SK-N-SH (cell line): Measurements from ENCODE around the gene GALNT1. TPM values are rescaled to one million over a fixed set of nuclear protein-coding genes. Genes with fewer than 3 reads are reported as not detected.

Experiments
- CTCF ChIA-PET: fragments of 300-600, 350-600 bp; formaldehyde crosslinking; extraction: SDS; loops from one replicate; lab custom pipeline; 2021; lab: Yijun Ruan, JAX
- POLR2A ChIA-PET: fragments of 350-600 bp; sonication (Branson Sonifier 250); formaldehyde crosslinking; extraction: SDS; loops from one replicate; lab custom pipeline; 2020; ENCODE audit warnings: antibody characterized with exemption, inconsistent platforms; lab: Yijun Ruan, JAX
- DNase-seq: peaks from one replicate; pipeline ENCODE4 v3.0.0; 2012
- H2AFZ ChIP-seq: fragments of 200-600 bp; sonication (generic); 2 replicates; pipeline ENCODE4 v1.8.1; 2016; ENCODE audit warnings: antibody characterized with exemption, mild to moderate bottlenecking, low read depth
- H3F3A ChIP-seq: fragments of 200-600 bp; sonication (generic); replicated peaks from 2 replicates; pipeline ENCODE3; 2016; ENCODE audit warnings: antibody characterized with exemption, mild to moderate bottlenecking; ENCODE audit not compliant: insufficient read depth
- H3K27ac ChIP-seq, 2 experiments: fragments of 200-500 bp in 1 of 2; fragments of 200-600 bp in 1 of 2; sonication (Bioruptor generic) in 1 of 2; sonication (generic), shearing (Covaris generic) in 1 of 2; 2 replicates each; pipeline versions ENCODE4 v1.5.1 to v1.6.1; 2014 to 2016; ENCODE audit warnings: low read depth in 2 of 2, inconsistent platforms in 1 of 2, low read length in 1 of 2, mild to moderate bottlenecking in 1 of 2, mixed read lengths in 1 of 2
- H3K27me3 ChIP-seq: fragments of 200-600 bp; sonication (generic), shearing (Covaris generic); 2 replicates; pipeline ENCODE4 v1.6.1; 2016; ENCODE audit warnings: mixed run types; ENCODE audit not compliant: insufficient read depth
- H3K36me3 ChIP-seq, 2 experiments: fragments of 200-500 bp in 1 of 2; fragments of 200-600 bp in 1 of 2; sonication (Bioruptor generic) in 1 of 2; sonication (generic) in 1 of 2; replicated peaks in 1 of 2; 2 replicates each; pipeline versions ENCODE3 to v1.5.1; 2014 to 2016; ENCODE audit warnings: low read length in 1 of 2, mild to moderate bottlenecking in 1 of 2; ENCODE audit not compliant: insufficient read depth in 2 of 2, control insufficient read depth in 1 of 2
- H3K4me1 ChIP-seq, 2 experiments: fragments of 200-500 bp in 1 of 2; fragments of 200-600 bp in 1 of 2; sonication (Bioruptor generic) in 1 of 2; sonication (generic), shearing (Covaris generic) in 1 of 2; 2 replicates each; pipeline versions ENCODE4 v1.5.1 to v1.6.1; 2014 to 2016; ENCODE audit warnings: low read depth in 1 of 2, low read length in 1 of 2, mixed run types in 1 of 2; ENCODE audit not compliant: insufficient read depth in 2 of 2, control insufficient read depth in 1 of 2
- H3K4me2 ChIP-seq: fragments of 200-600 bp; sonication (generic), shearing (Covaris generic); 2 replicates; pipeline ENCODE4 v1.6.1; 2017; ENCODE audit warnings: mixed run types
- H3K4me3 ChIP-seq, 2 experiments: fragments of 200-500 bp in 1 of 2; fragments of 200-600 bp in 1 of 2; sonication (Bioruptor generic) in 1 of 2; sonication (generic), shearing (Covaris generic) in 1 of 2; 2 replicates each; pipeline versions ENCODE4 v1.5.1 to v1.8.1; 2014 to 2016; ENCODE audit warnings: low read depth in 2 of 2, inconsistent platforms in 1 of 2, low read length in 1 of 2, mild to moderate bottlenecking in 1 of 2, mixed read lengths in 1 of 2, moderate library complexity in 1 of 2
- H3K79me2 ChIP-seq: fragments of 200-600 bp; sonication (generic); 2 replicates; pipeline ENCODE4 v1.8.1; 2017; ENCODE audit warnings: mild to moderate bottlenecking; ENCODE audit not compliant: insufficient read depth
- H3K9ac ChIP-seq: fragments of 200-600 bp; sonication (generic); 2 replicates; pipeline ENCODE4 v1.6.1; 2017; ENCODE audit warnings: mixed run types
- H3K9me2 ChIP-seq: fragments of 200-600 bp; sonication (generic); 2 replicates; pipeline ENCODE4 v1.6.1; 2017; ENCODE audit warnings: mixed run types
- H3K9me3 ChIP-seq: fragments of 200-600 bp; sonication (generic); 2 replicates; pipeline ENCODE4 v1.6.1; 2017; ENCODE audit warnings: mixed run types, mild to moderate bottlenecking, moderate library complexity
- H4K20me1 ChIP-seq: fragments of 200-600 bp; sonication (generic); 2 replicates; pipeline ENCODE4 v1.6.1; 2017; ENCODE audit warnings: mild to moderate bottlenecking, mixed run types; ENCODE audit not compliant: insufficient read depth
- CHD2 ChIP-seq: fragments of 150-350 bp; IDR thresholded peaks from 2 replicates; pipeline ENCODE4 v1.6.1; 2018; ENCODE audit warnings: low read length; ENCODE audit not compliant: partially characterized antibody
- CTCF ChIP-seq: fragments of 200-600 bp; sonication (generic); IDR thresholded peaks from 2 replicates; pipeline ENCODE4 v1.6.1; 2017; ENCODE audit warnings: antibody characterized with exemption, mild to moderate bottlenecking, moderate library complexity
- ELF1 ChIP-seq: IDR thresholded peaks from 2 replicates; pipeline ENCODE4 v1.4.0; 2012
- EZH2phosphoT487 ChIP-seq: fragments of 200-600 bp; sonication (generic); IDR thresholded peaks from 2 replicates; pipeline ENCODE4 v1.6.1; 2017; ENCODE audit warnings: low read depth, mixed run types, mild to moderate bottlenecking, antibody characterized with exemption, moderate library complexity, borderline replicate concordance
- FOXM1 ChIP-seq: IDR thresholded peaks from 2 replicates; pipeline ENCODE4 v1.4.0; 2012; ENCODE audit warnings: low read depth, mild to moderate bottlenecking
- GABPA ChIP-seq: IDR thresholded peaks from 2 replicates; pipeline ENCODE4 v1.4.0; 2012; ENCODE audit warnings: low read depth, mild to moderate bottlenecking
- GATA2 ChIP-seq: sonication (generic); formaldehyde crosslinking; IDR thresholded peaks from 2 replicates; pipeline ENCODE4 v1.5.0; 2020; ENCODE audit warnings: mild to moderate bottlenecking, missing genetic modification reagents
- NFIC ChIP-seq: IDR thresholded peaks from 2 replicates; pipeline ENCODE4 v1.4.0; 2012; ENCODE audit warnings: borderline replicate concordance
- NRF1 ChIP-seq: IDR thresholded peaks from 2 replicates; pipeline ENCODE4 v1.6.1; 2012; ENCODE audit warnings: low read depth, mild to moderate bottlenecking, low read length
- RCOR1 ChIP-seq: fragments of 150-350 bp; IDR thresholded peaks from 2 replicates; pipeline ENCODE4 v1.6.1; 2017; ENCODE audit warnings: antibody characterized with exemption, low read length
- REST ChIP-seq: IDR thresholded peaks from 2 replicates; pipeline ENCODE4 v1.6.1; 2012; ENCODE audit warnings: mild to moderate bottlenecking, low read depth, low read length, moderate library complexity
- SMC3 ChIP-seq: IDR thresholded peaks from 2 replicates; pipeline ENCODE4 v1.6.1; 2012; ENCODE audit warnings: low read depth, low read length, improper control_type of control experiment
- TCF12 ChIP-seq: IDR thresholded peaks from 2 replicates; pipeline ENCODE4 v1.4.0; 2012
- WGBS: methylation state at CpG from one replicate; pipeline ENCODE4 v1.1.6; 2017; ENCODE audit warnings: low lambda C conversion rate; 5-methylcytosine and 5-hydroxymethylcytosine counted together
- polyA plus RNA-seq, 3 experiments: library from polyadenylated mRNA; depleted of rRNA; stranded (reverse); fragments of >200 nt; gene quantifications; 2 replicates each; pipeline ENCODE4 v1.2.3, GENCODE V29; 2012
- TF ChIP-seq, protein P1 (sequence below): fragments of 150-350 bp; IDR thresholded peaks from 2 replicates; pipeline ENCODE4 v1.6.1; 2017; ENCODE audit warnings: antibody characterized with exemption, low read length, low read depth, borderline replicate concordance
- TF ChIP-seq, protein P2 (sequence below): IDR thresholded peaks from 2 replicates; pipeline ENCODE4 v1.4.0; 2012; ENCODE audit warnings: low read depth, borderline replicate concordance
- TF ChIP-seq, protein P3 (sequence below): fragments of 150-350 bp; IDR thresholded peaks from 2 replicates; pipeline ENCODE4 v1.6.1; 2016; ENCODE audit warnings: mild to moderate bottlenecking, low read depth, low read length
- TF ChIP-seq, protein P4 (sequence below): IDR thresholded peaks from 2 replicates; pipeline ENCODE4 v1.4.0; 2012; ENCODE audit warnings: low read depth

GALNT1 gene
- polyA plus RNA-seq, 1 of the 3 experiments (the other 2 are of a cell fraction) = 15.7 TPM

DNA sequence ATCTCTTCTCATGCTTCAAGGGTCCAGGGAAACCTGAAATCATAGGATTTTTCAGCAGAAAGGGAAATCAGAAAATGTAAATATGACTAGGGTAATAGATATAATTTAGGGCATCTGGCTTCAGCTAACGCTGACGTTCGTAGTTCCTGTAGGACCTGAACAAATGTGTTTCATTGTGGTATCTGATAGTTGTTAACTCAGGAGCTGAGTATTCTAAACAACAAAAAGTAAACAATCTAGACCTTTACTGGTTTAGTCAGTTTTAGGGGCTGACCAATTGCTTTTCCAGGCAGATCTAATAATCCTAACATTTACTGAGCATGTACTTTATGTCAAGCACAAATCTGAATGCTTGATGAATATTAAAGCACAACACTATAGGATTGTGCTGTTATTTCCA, 114.8 kb downstream of the GALNT1 start (continued):
- TF ChIP-seq REST = no peak
- TF ChIP-seq, all 33 proteins: peak for 0

GRCh38 chr18:35697869-35698268, 116.3 kb downstream of the GALNT1 start:
- H3F3A ChIP-seq = peaks cover 4% of the 10 kb centered on the region
- peaks cover 0 to 2% of the 10 kb centered on the region in 2 experiments; a peak in 1 of 4 replicates for H3K4me1 ChIP-seq
- no peak overlapping the region for H3K27ac ChIP-seq
- no peaks in the 10 kb centered on the region for H3K9me3 ChIP-seq
- no peaks in the 10 kb centered on the region for H3K27me3 ChIP-seq
- TF ChIP-seq, protein P1, sequence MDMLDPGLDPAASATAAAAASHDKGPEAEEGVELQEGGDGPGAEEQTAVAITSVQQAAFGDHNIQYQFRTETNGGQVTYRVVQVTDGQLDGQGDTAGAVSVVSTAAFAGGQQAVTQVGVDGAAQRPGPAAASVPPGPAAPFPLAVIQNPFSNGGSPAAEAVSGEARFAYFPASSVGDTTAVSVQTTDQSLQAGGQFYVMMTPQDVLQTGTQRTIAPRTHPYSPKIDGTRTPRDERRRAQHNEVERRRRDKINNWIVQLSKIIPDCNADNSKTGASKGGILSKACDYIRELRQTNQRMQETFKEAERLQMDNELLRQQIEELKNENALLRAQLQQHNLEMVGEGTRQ = no peak
- no peak for TF ChIP-seq NRF1
- no peak for TF ChIP-seq NFIC
- TF ChIP-seq ELF1 = no peak
- TF ChIP-seq, protein P2, sequence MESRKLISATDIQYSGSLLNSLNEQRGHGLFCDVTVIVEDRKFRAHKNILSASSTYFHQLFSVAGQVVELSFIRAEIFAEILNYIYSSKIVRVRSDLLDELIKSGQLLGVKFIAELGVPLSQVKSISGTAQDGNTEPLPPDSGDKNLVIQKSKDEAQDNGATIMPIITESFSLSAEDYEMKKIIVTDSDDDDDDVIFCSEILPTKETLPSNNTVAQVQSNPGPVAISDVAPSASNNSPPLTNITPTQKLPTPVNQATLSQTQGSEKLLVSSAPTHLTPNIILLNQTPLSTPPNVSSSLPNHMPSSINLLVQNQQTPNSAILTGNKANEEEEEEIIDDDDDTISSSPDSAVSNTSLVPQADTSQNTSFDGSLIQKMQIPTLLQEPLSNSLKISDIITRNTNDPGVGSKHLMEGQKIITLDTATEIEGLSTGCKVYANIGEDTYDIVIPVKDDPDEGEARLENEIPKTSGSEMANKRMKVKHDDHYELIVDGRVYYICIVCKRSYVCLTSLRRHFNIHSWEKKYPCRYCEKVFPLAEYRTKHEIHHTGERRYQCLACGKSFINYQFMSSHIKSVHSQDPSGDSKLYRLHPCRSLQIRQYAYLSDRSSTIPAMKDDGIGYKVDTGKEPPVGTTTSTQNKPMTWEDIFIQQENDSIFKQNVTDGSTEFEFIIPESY = no peak
- TF ChIP-seq SMC3 = no peak
- TF ChIP-seq, protein P3, sequence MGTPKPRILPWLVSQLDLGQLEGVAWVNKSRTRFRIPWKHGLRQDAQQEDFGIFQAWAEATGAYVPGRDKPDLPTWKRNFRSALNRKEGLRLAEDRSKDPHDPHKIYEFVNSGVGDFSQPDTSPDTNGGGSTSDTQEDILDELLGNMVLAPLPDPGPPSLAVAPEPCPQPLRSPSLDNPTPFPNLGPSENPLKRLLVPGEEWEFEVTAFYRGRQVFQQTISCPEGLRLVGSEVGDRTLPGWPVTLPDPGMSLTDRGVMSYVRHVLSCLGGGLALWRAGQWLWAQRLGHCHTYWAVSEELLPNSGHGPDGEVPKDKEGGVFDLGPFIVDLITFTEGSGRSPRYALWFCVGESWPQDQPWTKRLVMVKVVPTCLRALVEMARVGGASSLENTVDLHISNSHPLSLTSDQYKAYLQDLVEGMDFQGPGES = no peak
- no peak for TF ChIP-seq GABPA
- TF ChIP-seq, protein P4, sequence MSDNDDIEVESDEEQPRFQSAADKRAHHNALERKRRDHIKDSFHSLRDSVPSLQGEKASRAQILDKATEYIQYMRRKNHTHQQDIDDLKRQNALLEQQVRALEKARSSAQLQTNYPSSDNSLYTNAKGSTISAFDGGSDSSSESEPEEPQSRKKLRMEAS = no peak
- TF ChIP-seq TCF12 = no peak
- TF ChIP-seq CHD2 = no peak
- no peak for TF ChIP-seq EZH2phosphoT487
- TF ChIP-seq FOXM1 = no peak
- no peak for TF ChIP-seq CTCF
- no peak for TF ChIP-seq RCOR1
- no peak for TF ChIP-seq GATA2 (CRISPR knock-in tag)
- no peak overlapping the region for H3K9ac ChIP-seq
- POLR2A ChIA-PET = no interaction called here
- no peak overlapping the region for H2AFZ ChIP-seq
- no peak overlapping the region for H3K4me2 ChIP-seq
- no peaks in the 10 kb centered on the region for H3K9me2 ChIP-seq
- CTCF ChIA-PET = interaction anchor here (1.2 kb wide), 1 partner anchor 253 kb away, joined by 3 read pairs; no protein-coding TSS in a partner anchor
- no peak overlapping the region for H3K4me3 ChIP-seq
- H3K79me2 ChIP-seq = no peaks in the 10 kb centered on the region
- no peaks in the 10 kb centered on the region for H4K20me1 ChIP-seq
- H3K36me3 ChIP-seq = peaks cover 4 to 9% of the 10 kb centered on the region in 2 experiments
- no peak for DNase-seq
- 100% methylated on average over 7 of the region's 7 CpGs for WGBS
